Panc1 (cell line): ENCODE data around the gene SPANXN2. TPM values are rescaled to one million over a fixed set of nuclear protein-coding genes. Genes with fewer than 3 reads are reported as not detected.

Source experiments
- ATAC-seq: fragments of 200-7000 bp; cut with Tn5 transposase; 2 replicates; pipeline ENCODE4 v1.9.1; 2020; ENCODE audit warnings: mild to moderate bottlenecking, moderate library complexity
- BruUV-seq: library from RNA; stranded (reverse); fragments of 400-500 nt; replicated peaks from 2 replicates; lab custom pipeline; 2021; lab: Mats Ljungman, UMichigan
- CTCF ChIA-PET: fragments of 300-600 bp; sonication (Branson Sonifier 250); formaldehyde crosslinking; loops from one replicate; lab custom pipeline; 2022; ENCODE audit warnings: antibody characterized with exemption; lab: Charles Lee
- POLR2A ChIA-PET: fragments of 300-600 bp; sonication (Branson Sonifier 250); formaldehyde crosslinking; loops from one replicate; lab custom pipeline; 2022; ENCODE audit warnings: antibody characterized with exemption; lab: Charles Lee
- DNase-seq: peaks from one replicate; pipeline ENCODE4 v3.0.0-alpha.2; 2010; ENCODE audit warnings: low read depth, low spot score
- H3K27ac ChIP-seq: 2 replicates; pipeline ENCODE4 v1.5.1; 2011; ENCODE audit warnings: mild to moderate bottlenecking, low read length, inconsistent platforms
- H3K27me3 ChIP-seq: fragments of 200-500 bp; sonication (Bioruptor generic); 2 replicates; pipeline ENCODE4 v1.6.0; 2014; ENCODE audit warnings: low read length, inconsistent platforms; ENCODE audit not compliant: control insufficient read depth, insufficient read depth
- H3K36me3 ChIP-seq: fragments of 200-500 bp; sonication (Bioruptor generic); 2 replicates; pipeline ENCODE4 v1.5.1; 2014; ENCODE audit warnings: inconsistent platforms, mild to moderate bottlenecking, low read length, moderate library complexity; ENCODE audit not compliant: control insufficient read depth, insufficient read depth
- H3K4me1 ChIP-seq: 2 replicates; pipeline ENCODE4 v1.5.1; 2011; ENCODE audit warnings: inconsistent platforms, mild to moderate bottlenecking, low read length, moderate library complexity; ENCODE audit not compliant: control insufficient read depth, insufficient read depth
- H3K4me3 ChIP-seq, 2 experiments: 2 replicates each; pipeline ENCODE4 v1.5.1; 2011 to 2012; ENCODE audit warnings: low read depth in 2 of 2, low read length in 2 of 2, mild to moderate bottlenecking in 2 of 2, inconsistent platforms in 1 of 2, moderate library complexity in 1 of 2
- H3K9me3 ChIP-seq: fragments of 200-500 bp; sonication (Bioruptor generic); 2 replicates; pipeline ENCODE4 v1.5.1; 2014; ENCODE audit warnings: low read depth, mild to moderate bottlenecking, inconsistent platforms, low read length, moderate library complexity; ENCODE audit not compliant: control insufficient read depth, insufficient read depth
- POLR2AphosphoS5 ChIP-seq: IDR thresholded peaks from 2 replicates; pipeline ENCODE4 v1.6.1; 2012; ENCODE audit warnings: mild to moderate bottlenecking, low read depth, low read length, moderate library complexity
- SIN3A ChIP-seq: IDR thresholded peaks from 2 replicates; pipeline ENCODE4 v1.6.1; 2012; ENCODE audit warnings: low read depth, mild to moderate bottlenecking, low read length, moderate library complexity, borderline replicate concordance; ENCODE audit not compliant: insufficient read depth
- TCF7L2 ChIP-seq: IDR thresholded peaks from 2 replicates; pipeline ENCODE4 v1.6.1; 2011; ENCODE audit warnings: mild to moderate bottlenecking, low read depth, low read length, inconsistent platforms
- in situ Hi-C: cut with HindIII; loops from 2 replicates; pipeline ENCODE4 v1.10.0; 2016; ENCODE audit warnings: low sequenced_read_pairs, low pct_unique_long_range_greater_than_20kb
- intact Hi-C: fragments of 100-400 bp; cut with micrococcal nuclease; formaldehyde crosslinking; loops from one replicate; pipeline ENCODE4 v1.10.0; 2022; ENCODE audit not compliant: unreplicated experiment
- total RNA-seq: library from RNA; stranded (reverse); gene quantifications from one replicate; pipeline ENCODE4 v1.2.1, GENCODE V29; 2021; ENCODE audit not compliant: unreplicated experiment
- TF ChIP-seq, protein P1 (sequence below), 2 experiments: IDR thresholded peaks; 2 replicates each; pipeline ENCODE4 v1.6.1; 2011 to 2012; ENCODE audit warnings: low read depth in 2 of 2, control low read depth in 1 of 2, low read length in 1 of 2, mild to moderate bottlenecking in 1 of 2, moderate library complexity in 1 of 2; ENCODE audit not compliant: insufficient read depth in 1 of 2
- TF ChIP-seq, protein P2 (sequence below): fragments of 450-650 bp; IDR thresholded peaks from 2 replicates; pipeline ENCODE4 v1.5.1; 2017; ENCODE audit warnings: mild to moderate bottlenecking

Gene SPANXN2
- total RNA-seq, 1 experiment from 2014 or later = not detected

DNA sequence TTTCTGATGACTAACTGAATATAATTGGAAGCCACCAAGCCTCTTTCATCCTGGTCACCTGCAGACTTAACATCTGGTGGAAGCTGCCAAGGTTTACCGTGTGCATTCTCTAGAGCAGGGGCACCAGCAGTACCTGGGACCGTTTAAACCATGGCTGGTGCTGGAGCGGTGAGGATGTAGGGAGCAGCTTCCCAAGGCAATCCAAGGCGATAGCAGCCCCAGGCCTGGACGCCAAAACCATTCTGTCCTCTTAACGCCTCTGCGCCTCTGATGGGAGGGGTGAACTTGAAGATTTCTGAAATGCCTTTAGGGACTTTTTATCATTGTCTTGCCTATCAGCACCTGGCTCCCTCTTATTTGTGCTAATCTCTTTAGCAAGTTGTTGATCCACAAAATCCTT is 37.3 kb upstream of the SPANXN2 start:
- BruUV-seq = no TSS peak
- intact Hi-C loops (no loop called here), in situ Hi-C loops (no loop called here)
- ATAC-seq (no peak), DNase-seq (no peak)
- CTCF ChIA-PET = no interaction called here
- no peaks in the 10 kb centered on the region for H3K9me3 ChIP-seq
- no peaks in the 10 kb centered on the region for H3K36me3 ChIP-seq
- POLR2A ChIA-PET = no interaction called here
- TF ChIP-seq, protein P1, sequence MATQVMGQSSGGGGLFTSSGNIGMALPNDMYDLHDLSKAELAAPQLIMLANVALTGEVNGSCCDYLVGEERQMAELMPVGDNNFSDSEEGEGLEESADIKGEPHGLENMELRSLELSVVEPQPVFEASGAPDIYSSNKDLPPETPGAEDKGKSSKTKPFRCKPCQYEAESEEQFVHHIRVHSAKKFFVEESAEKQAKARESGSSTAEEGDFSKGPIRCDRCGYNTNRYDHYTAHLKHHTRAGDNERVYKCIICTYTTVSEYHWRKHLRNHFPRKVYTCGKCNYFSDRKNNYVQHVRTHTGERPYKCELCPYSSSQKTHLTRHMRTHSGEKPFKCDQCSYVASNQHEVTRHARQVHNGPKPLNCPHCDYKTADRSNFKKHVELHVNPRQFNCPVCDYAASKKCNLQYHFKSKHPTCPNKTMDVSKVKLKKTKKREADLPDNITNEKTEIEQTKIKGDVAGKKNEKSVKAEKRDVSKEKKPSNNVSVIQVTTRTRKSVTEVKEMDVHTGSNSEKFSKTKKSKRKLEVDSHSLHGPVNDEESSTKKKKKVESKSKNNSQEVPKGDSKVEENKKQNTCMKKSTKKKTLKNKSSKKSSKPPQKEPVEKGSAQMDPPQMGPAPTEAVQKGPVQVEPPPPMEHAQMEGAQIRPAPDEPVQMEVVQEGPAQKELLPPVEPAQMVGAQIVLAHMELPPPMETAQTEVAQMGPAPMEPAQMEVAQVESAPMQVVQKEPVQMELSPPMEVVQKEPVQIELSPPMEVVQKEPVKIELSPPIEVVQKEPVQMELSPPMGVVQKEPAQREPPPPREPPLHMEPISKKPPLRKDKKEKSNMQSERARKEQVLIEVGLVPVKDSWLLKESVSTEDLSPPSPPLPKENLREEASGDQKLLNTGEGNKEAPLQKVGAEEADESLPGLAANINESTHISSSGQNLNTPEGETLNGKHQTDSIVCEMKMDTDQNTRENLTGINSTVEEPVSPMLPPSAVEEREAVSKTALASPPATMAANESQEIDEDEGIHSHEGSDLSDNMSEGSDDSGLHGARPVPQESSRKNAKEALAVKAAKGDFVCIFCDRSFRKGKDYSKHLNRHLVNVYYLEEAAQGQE (IDR thresholded peaks at IDR 0.05; ENCODE audit: insufficient read depth in 1 of 2, low read depth in 2 of 2, low read length in 1 of 2) = no peak
- no peak for TF ChIP-seq SIN3A
- no peaks in the 10 kb centered on the region for H3K27me3 ChIP-seq
- no peaks in the 10 kb centered on the region for H3K4me1 ChIP-seq
- no peak overlapping the region for H3K4me3 ChIP-seq
- H3K27ac ChIP-seq = no peak overlapping the region

DNA sequence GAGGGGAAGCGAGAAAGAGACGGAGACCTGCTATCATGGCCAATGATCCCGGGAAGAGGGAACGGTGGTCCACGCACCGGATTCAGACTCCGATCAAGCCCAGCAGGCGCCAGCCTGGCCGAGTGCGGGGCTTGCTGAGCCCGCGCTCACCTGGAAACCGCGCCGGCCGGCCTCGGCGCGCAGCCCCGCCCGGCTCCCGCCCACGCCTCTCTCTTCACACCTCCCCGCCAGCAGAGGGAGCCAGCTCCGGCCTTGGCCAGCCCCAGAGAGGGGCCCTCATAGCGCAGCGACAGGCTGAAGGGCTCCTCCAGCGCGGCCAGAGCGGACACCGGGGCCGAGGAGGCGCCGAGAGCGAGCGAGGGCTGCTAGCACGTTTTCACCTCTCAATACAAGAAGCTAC is 36.8 kb upstream of the SPANXN2 start:
- ChIA-PET CTCF (no interaction called here), POLR2A (no interaction called here)
- Histone ChIP-seq H3K27ac (no peak overlapping the region), H3K9me3 (no peaks in the 10 kb centered on the region), H3K36me3 (no peaks in the 10 kb centered on the region), H3K4me3 (no peak overlapping the region), H3K27me3 (no peaks in the 10 kb centered on the region), H3K4me1 (no peaks in the 10 kb centered on the region)
- DNase-seq (no peak), ATAC-seq (no peak)
- no TSS peak for BruUV-seq
- in situ Hi-C loops = no loop called here
- intact Hi-C loops = no loop called here
- TF ChIP-seq, protein P1 (IDR thresholded peaks at IDR 0.05; ENCODE audit: insufficient read depth in 1 of 2, low read depth in 2 of 2, low read length in 1 of 2) = no peak
- TF ChIP-seq TCF7L2 (no peak), SIN3A (no peak), POLR2AphosphoS5 (no peak)
- TF ChIP-seq, protein P2, sequence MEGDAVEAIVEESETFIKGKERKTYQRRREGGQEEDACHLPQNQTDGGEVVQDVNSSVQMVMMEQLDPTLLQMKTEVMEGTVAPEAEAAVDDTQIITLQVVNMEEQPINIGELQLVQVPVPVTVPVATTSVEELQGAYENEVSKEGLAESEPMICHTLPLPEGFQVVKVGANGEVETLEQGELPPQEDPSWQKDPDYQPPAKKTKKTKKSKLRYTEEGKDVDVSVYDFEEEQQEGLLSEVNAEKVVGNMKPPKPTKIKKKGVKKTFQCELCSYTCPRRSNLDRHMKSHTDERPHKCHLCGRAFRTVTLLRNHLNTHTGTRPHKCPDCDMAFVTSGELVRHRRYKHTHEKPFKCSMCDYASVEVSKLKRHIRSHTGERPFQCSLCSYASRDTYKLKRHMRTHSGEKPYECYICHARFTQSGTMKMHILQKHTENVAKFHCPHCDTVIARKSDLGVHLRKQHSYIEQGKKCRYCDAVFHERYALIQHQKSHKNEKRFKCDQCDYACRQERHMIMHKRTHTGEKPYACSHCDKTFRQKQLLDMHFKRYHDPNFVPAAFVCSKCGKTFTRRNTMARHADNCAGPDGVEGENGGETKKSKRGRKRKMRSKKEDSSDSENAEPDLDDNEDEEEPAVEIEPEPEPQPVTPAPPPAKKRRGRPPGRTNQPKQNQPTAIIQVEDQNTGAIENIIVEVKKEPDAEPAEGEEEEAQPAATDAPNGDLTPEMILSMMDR = no peak
